ENCODE data around the gene TRIM17.

TRIM17 gene

DNA sequence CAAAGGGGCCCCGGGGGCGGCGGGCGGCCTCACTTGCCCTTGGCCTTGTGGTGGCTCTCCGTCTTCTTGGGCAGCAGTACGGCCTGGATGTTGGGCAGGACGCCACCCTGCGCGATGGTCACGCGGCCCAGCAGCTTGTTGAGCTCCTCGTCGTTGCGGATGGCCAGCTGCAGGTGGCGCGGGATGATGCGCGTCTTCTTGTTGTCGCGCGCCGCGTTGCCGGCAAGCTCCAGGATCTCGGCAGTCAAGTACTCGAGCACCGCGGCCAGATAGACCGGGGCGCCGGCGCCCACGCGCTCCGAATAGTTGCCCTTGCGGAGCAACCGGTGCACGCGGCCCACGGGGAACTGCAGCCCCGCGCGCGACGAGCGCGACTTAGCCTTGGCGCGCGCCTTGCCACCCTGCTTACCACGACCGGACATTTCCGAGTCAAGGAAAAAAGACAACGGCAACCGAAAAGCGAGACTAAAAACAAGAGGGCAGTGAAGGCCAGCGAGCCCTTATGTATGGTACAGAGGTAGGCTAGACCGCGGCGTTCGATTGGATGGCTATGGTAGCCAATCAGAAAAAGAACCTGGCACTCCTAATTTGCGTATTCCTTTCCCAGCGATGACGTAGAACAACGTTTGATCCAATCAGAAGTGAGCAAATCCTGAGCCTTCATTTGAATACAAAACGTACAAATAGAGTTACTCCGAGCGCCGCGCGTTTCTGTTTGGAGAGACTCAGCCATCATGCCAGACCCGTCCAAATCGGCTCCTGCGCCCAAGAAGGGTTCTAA lies 40.9 kb upstream of the TRIM17 start:
- Histone ChIP-seq H3K4me1 (ENCODE audit: control insufficient read depth, low read length) (no peaks in the 10 kb centered on the region), H3K27ac (ENCODE audit: low read depth, low read length) (no peak overlapping the region), H4K20me1 (ENCODE audit: control insufficient read depth, insufficient read depth, low read depth, low read length) (no peaks in the 10 kb centered on the region), H3K4me2 (ENCODE audit: low read length) (no peak overlapping the region), H3K27me3 (ENCODE audit: control insufficient read depth, low read length) (peaks cover 7% of the 10 kb centered on the region), H3F3A (ENCODE audit: control insufficient read depth, insufficient read depth) (no peaks in the 10 kb centered on the region), H3K9me2 (replicated peaks; ENCODE audit: control insufficient read depth, low read length) (no peaks in the 10 kb centered on the region), H3K79me2 (ENCODE audit: control insufficient read depth, low read length) (no peaks in the 10 kb centered on the region), H3K9me3 (ENCODE audit: control insufficient read depth, insufficient read depth, low read length) (no peaks in the 10 kb centered on the region), H3K4me3 (ENCODE audit: low read length) (no peak overlapping the region), H3K36me3 (ENCODE audit: control insufficient read depth, low read length) (no peaks in the 10 kb centered on the region)
- TF ChIP-seq EZH2phosphoT487 (IDR thresholded peaks at IDR 0.05; ENCODE audit: borderline replicate concordance, low read length) (no peak), CTCF (IDR thresholded peaks at IDR 0.05; ENCODE audit: low read depth, low read length, poor library complexity, severe bottlenecking) (no peak)

- TF ChIP-seq CTCF (IDR thresholded peaks at IDR 0.05; ENCODE audit: low read depth, low read length, poor library complexity, severe bottlenecking), result no peak
- TF ChIP-seq EZH2phosphoT487 (IDR thresholded peaks at IDR 0.05; ENCODE audit: borderline replicate concordance, low read length), result no peak
- Histone ChIP-seq H3K36me3 (ENCODE audit: control insufficient read depth, low read length) (no peaks in the 10 kb centered on the region), H3K4me1 (ENCODE audit: control insufficient read depth, low read length) (no peaks in the 10 kb centered on the region), H3K27me3 (ENCODE audit: control insufficient read depth, low read length) (peaks cover 4% of the 10 kb centered on the region; the same call in 1 of the 2 replicates), H3K9me3 (ENCODE audit: control insufficient read depth, insufficient read depth, low read length) (no peaks in the 10 kb centered on the region), H3K27ac (ENCODE audit: low read depth, low read length) (no peak overlapping the region), H3K4me3 (ENCODE audit: low read length) (no peak overlapping the region), H3K79me2 (ENCODE audit: control insufficient read depth, low read length) (no peaks in the 10 kb centered on the region), H3K4me2 (ENCODE audit: low read length) (no peak overlapping the region), H3F3A (ENCODE audit: control insufficient read depth, insufficient read depth) (no peaks in the 10 kb centered on the region), H4K20me1 (ENCODE audit: control insufficient read depth, insufficient read depth, low read depth, low read length) (no peaks in the 10 kb centered on the region), H3K9me2 (replicated peaks; ENCODE audit: control insufficient read depth, low read length) (no peaks in the 10 kb centered on the region)
Measured at GRCh38 chr1:228457017-228457395, 40.3 kb upstream of the TRIM17 start.

- Histone ChIP-seq H3K4me2 (ENCODE audit: low read length) (no peak overlapping the region), H4K20me1 (ENCODE audit: control insufficient read depth, insufficient read depth, low read depth, low read length) (no peaks in the 10 kb centered on the region), H3K4me3 (ENCODE audit: low read length) (no peak overlapping the region), H3K9me2 (replicated peaks; ENCODE audit: control insufficient read depth, low read length) (no peaks in the 10 kb centered on the region), H3K27ac (ENCODE audit: low read depth, low read length) (no peak overlapping the region), H3K27me3 (ENCODE audit: control insufficient read depth, low read length) (peaks cover 1% of the 10 kb centered on the region; the same call in 1 of the 2 replicates), H3K9me3 (ENCODE audit: control insufficient read depth, insufficient read depth, low read length) (no peaks in the 10 kb centered on the region), H3K79me2 (ENCODE audit: control insufficient read depth, low read length) (no peaks in the 10 kb centered on the region), H3F3A (ENCODE audit: control insufficient read depth, insufficient read depth) (no peaks in the 10 kb centered on the region), H3K36me3 (ENCODE audit: control insufficient read depth, low read length) (no peaks in the 10 kb centered on the region), H3K4me1 (ENCODE audit: control insufficient read depth, low read length) (no peaks in the 10 kb centered on the region)
- TF ChIP-seq CTCF (IDR thresholded peaks at IDR 0.05; ENCODE audit: low read depth, low read length, poor library complexity, severe bottlenecking) (no peak), EZH2phosphoT487 (IDR thresholded peaks at IDR 0.05; ENCODE audit: borderline replicate concordance, low read length) (no peak)
Measured at GRCh38 chr1:228456252-228457016, 39.8 kb upstream of the TRIM17 start.

Measured in DOHH2 (cell line).